Parathyroid adenoma (tissue), 2 donors: ENCODE results near the gene TDRD12.
"Not testable (repeated sequence)": the region's sequence is repeated elsewhere in the genome, so short reads cannot be mapped to it uniquely, and the experiment has no call there.

Experiments used
- H2AFZ ChIP-seq: fragments of 300-600 bp; sonication (generic); one replicate; pipeline ENCODE4 v1.7.0; 2017; ENCODE audit warnings: antibody characterized with exemption, mild to moderate bottlenecking
- H3K27ac ChIP-seq: fragments of 300-600 bp; sonication (generic); one replicate; pipeline ENCODE4 v1.7.0; 2017
- H3K27me3 ChIP-seq: fragments of 300-600 bp; sonication (generic); one replicate; pipeline ENCODE4 v1.7.0; 2017; ENCODE audit warnings: low read length; ENCODE audit not compliant: control insufficient read depth, insufficient read depth
- H3K36me3 ChIP-seq: fragments of 300-600 bp; sonication (generic); one replicate; pipeline ENCODE4 v1.7.0; 2017; ENCODE audit warnings: low read length; ENCODE audit not compliant: control insufficient read depth, insufficient read depth
- H3K4me1 ChIP-seq: fragments of 300-600 bp; sonication (generic); one replicate; pipeline ENCODE4 v1.7.0; 2017; ENCODE audit warnings: control low read depth
- H3K4me2 ChIP-seq: fragments of 300-600 bp; sonication (generic); one replicate; pipeline ENCODE4 v1.7.0; 2017; ENCODE audit warnings: low read length
- H3K4me3 ChIP-seq: fragments of 300-600 bp; sonication (generic); one replicate; pipeline ENCODE4 v1.7.0; 2017; ENCODE audit warnings: low read depth, low read length
- H3K79me2 ChIP-seq: fragments of 300-600 bp; sonication (generic); one replicate; pipeline ENCODE4 v1.7.0; 2017; ENCODE audit warnings: control low read depth
- H3K9ac ChIP-seq: fragments of 300-600 bp; sonication (generic); one replicate; pipeline ENCODE4 v1.7.0; 2017; ENCODE audit warnings: mild to moderate bottlenecking
- H3K9me3 ChIP-seq: fragments of 300-600 bp; sonication (generic); one replicate; pipeline ENCODE4 v1.7.0; 2017; ENCODE audit warnings: low read length; ENCODE audit not compliant: control insufficient read depth
- CTCF ChIP-seq: fragments of 300-600 bp; sonication (generic); IDR thresholded peaks from one replicate; pipeline ENCODE4 v1.7.0; 2017; ENCODE audit warnings: antibody characterized with exemption, mild to moderate bottlenecking
- donor health status: primary hyperparathyroidism.

Gene TDRD12

GRCh38 chr19:32837531-32837930, 118.0 kb downstream of the TDRD12 start:
- no peak overlapping the region for H3K27ac ChIP-seq
- no peaks in the 10 kb centered on the region for H3K27me3 ChIP-seq
- no peak overlapping the region for H3K4me2 ChIP-seq
- no peaks in the 10 kb centered on the region for H3K9me3 ChIP-seq
- H3K4me3 ChIP-seq = no peak overlapping the region
- no peak for TF ChIP-seq CTCF
- no peak overlapping the region for H3K9ac ChIP-seq
- H3K79me2 ChIP-seq = no peaks in the 10 kb centered on the region
- no peaks in the 10 kb centered on the region for H3K36me3 ChIP-seq
- H2AFZ ChIP-seq = no peak overlapping the region
- H3K4me1 ChIP-seq = no peaks in the 10 kb centered on the region

- Histone ChIP-seq H3K4me1 (no peaks in the 10 kb centered on the region), H3K27ac (no peak overlapping the region), H3K27me3 (no peaks in the 10 kb centered on the region), H3K9me3 (no peaks in the 10 kb centered on the region), H3K4me3 (no peak overlapping the region), H2AFZ (no peak overlapping the region), H3K36me3 (no peaks in the 10 kb centered on the region), H3K4me2 (no peak overlapping the region), H3K79me2 (no peaks in the 10 kb centered on the region), H3K9ac (no peak overlapping the region)
- no peak for TF ChIP-seq CTCF
Observed at GRCh38 chr19:32842061-32842460, 122.5 kb downstream of the TDRD12 start.

GRCh38 chr19:32843716-32844245, 124.2 kb downstream of the TDRD12 start:
- no peaks in the 10 kb centered on the region for H3K79me2 ChIP-seq
- H3K36me3 ChIP-seq = no peaks in the 10 kb centered on the region
- H3K9ac ChIP-seq = no peak overlapping the region
- H3K4me2 ChIP-seq = no peak overlapping the region
- H3K9me3 ChIP-seq = no peaks in the 10 kb centered on the region
- TF ChIP-seq CTCF = no peak
- no peaks in the 10 kb centered on the region for H3K4me1 ChIP-seq
- no peak overlapping the region for H3K4me3 ChIP-seq
- H3K27me3 ChIP-seq = no peaks in the 10 kb centered on the region
- H3K27ac ChIP-seq = no peak overlapping the region
- H2AFZ ChIP-seq = no peak overlapping the region

- not testable (repeated sequence) for H3K4me2 ChIP-seq, H3K36me3 ChIP-seq, H3K4me3 ChIP-seq, H3K79me2 ChIP-seq, H3K27ac ChIP-seq, H3K9ac ChIP-seq, H3K27me3 ChIP-seq, H3K4me1 ChIP-seq, H2AFZ ChIP-seq, H3K9me3 ChIP-seq
Observed at GRCh38 chr19:32848035-32848434, 128.5 kb downstream of the TDRD12 start.

DNA sequence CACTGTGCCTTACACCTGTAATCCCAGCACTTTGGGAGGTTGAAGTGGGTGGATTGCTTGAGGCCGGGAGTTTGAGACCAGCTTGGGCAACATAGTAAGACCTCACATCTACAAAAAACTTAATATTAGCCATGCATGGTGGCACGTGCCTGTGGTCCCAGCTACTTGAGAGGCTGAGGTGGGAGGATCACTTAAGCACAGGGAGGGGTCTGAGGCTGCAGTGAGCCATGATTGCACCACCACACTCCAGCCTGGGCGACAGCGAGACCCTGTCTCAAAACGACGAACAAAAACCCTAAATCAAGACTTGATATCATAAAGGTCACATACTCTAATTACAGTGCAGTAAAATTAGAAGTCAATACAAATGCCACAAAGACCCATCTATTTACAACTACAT, 132.6 kb downstream of the TDRD12 start:
- TF ChIP-seq CTCF = no peak
- no peaks in the 10 kb centered on the region for H3K4me1 ChIP-seq
- no peaks in the 10 kb centered on the region for H3K79me2 ChIP-seq
- no peaks in the 10 kb centered on the region for H3K27me3 ChIP-seq
- H3K4me2 ChIP-seq = no peak overlapping the region
- no peak overlapping the region for H3K27ac ChIP-seq
- H3K4me3 ChIP-seq = no peak overlapping the region
- H2AFZ ChIP-seq = no peak overlapping the region
- H3K9me3 ChIP-seq = no peaks in the 10 kb centered on the region
- no peak overlapping the region for H3K9ac ChIP-seq
- H3K36me3 ChIP-seq = no peaks in the 10 kb centered on the region

DNA sequence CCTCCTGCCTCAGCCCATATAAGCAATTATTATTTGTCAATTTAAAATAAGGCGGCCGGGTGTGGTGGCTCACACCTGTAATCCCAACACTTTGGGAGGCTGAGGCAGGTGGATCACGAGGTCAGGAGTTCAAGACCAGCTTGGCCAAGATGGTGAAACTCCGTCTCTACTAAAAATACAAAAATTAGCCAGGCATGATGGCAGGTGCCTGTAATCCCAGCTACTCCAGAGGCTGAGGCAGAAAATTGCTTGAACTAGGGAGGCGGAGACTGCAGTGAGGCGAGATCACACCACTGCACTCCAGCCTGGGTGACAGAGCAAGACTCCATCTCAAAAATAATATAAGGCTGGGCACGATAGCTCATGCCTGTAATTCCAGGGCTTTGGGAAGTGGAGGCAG, 137.3 kb downstream of the TDRD12 start:
- not testable (repeated sequence) for H3K9me3 ChIP-seq, H3K4me3 ChIP-seq, H3K27ac ChIP-seq, H2AFZ ChIP-seq, H3K36me3 ChIP-seq, H3K4me2 ChIP-seq, H3K9ac ChIP-seq, H3K27me3 ChIP-seq, H3K79me2 ChIP-seq, H3K4me1 ChIP-seq
